Measurements from ENCODE around the gene DELE1.
"Not testable (repeated sequence)": the region's sequence is repeated elsewhere in the genome, so short reads cannot be mapped to it uniquely, and the experiment has no call there.

DELE1 gene

GRCh38 chr5:141916522-141916921 lies 7.1 kb upstream of the DELE1 start:
- DNase-seq (ENCODE audit: low read depth), result no peak

GRCh38 chr5:141917760-141918159 lies 5.9 kb upstream of the DELE1 start:
- no peak for DNase-seq (ENCODE audit: low read depth)
- TF ChIP-seq CTCF (IDR thresholded peaks at IDR 0.05; ENCODE audit: low read depth, low read length, missing control alignments), result no peak
- H3K4me3 ChIP-seq (ENCODE audit: low read depth, low read length), result no peak overlapping the region

More at GRCh38 chr5:141916522-141916921, 7.1 kb upstream of the DELE1 start:
- H3K4me3 ChIP-seq (ENCODE audit: low read depth, low read length), result no peak overlapping the region
- no peak for TF ChIP-seq CTCF (IDR thresholded peaks at IDR 0.05; ENCODE audit: low read depth, low read length, missing control alignments)

- no peak overlapping the region for H3K4me3 ChIP-seq (ENCODE audit: low read depth, low read length)
- no peak for DNase-seq (ENCODE audit: low read depth)
- TF ChIP-seq CTCF (IDR thresholded peaks at IDR 0.05; ENCODE audit: low read depth, low read length, missing control alignments), result no peak
Observed at GRCh38 chr5:141919218-141920119, 4.2 kb upstream of the DELE1 start.

- no peak overlapping the region for H3K4me3 ChIP-seq (ENCODE audit: low read depth, low read length)
- DNase-seq (ENCODE audit: low read depth), result no peak
- TF ChIP-seq CTCF (IDR thresholded peaks at IDR 0.05; ENCODE audit: low read depth, low read length, missing control alignments), result no peak
Observed at GRCh38 chr5:141920771-141921170, 2.9 kb upstream of the DELE1 start.

GRCh38 chr5:141922827-141923447 lies 734 bp upstream of the DELE1 start:
- H3K4me3 ChIP-seq (ENCODE audit: low read depth, low read length), result peak overlapping the region; percentile 89
- DNase-seq (ENCODE audit: low read depth), result not testable (repeated sequence)

GRCh38 chr5:141926434-141926833 lies 2.8 kb downstream of the DELE1 start:
- DNase-seq (ENCODE audit: low read depth), result no peak
- no peak overlapping the region for H3K4me3 ChIP-seq (ENCODE audit: low read depth, low read length)
- TF ChIP-seq CTCF (IDR thresholded peaks at IDR 0.05; ENCODE audit: low read depth, low read length, missing control alignments), result no peak

GRCh38 chr5:141928051-141928450 lies 4.4 kb downstream of the DELE1 start:
- TF ChIP-seq CTCF (IDR thresholded peaks at IDR 0.05; ENCODE audit: low read depth, low read length, missing control alignments), result no peak
- no peak overlapping the region for H3K4me3 ChIP-seq (ENCODE audit: low read depth, low read length)
- DNase-seq (ENCODE audit: low read depth), result no peak

Measured in GM12864 (cell line).